Right renal cortex interstitium (tissue), 3 donors: ENCODE data around the gene ESPN. TPM values are rescaled to one million over a fixed set of nuclear protein-coding genes. Genes with fewer than 3 reads are reported as not detected.
"Not testable (repeated sequence)": the region's sequence is repeated elsewhere in the genome, so short reads cannot be mapped to it uniquely, and the experiment has no call there.

Experiments
- DNase-seq, 3 donors: peaks; one replicate each; pipeline ENCODE4 v3.0.0-alpha.2; 2013; ENCODE audit warnings: low read depth in 3 of 3, low spot score in 2 of 3
- polyA plus RNA-seq, 3 donors: library from polyadenylated mRNA; unstranded; fragments of 120-200 nt; gene quantifications; one replicate each; pipeline ENCODE4 v1.2.1, GENCODE V29; 2013; ENCODE audit not compliant: insufficient read length in 3 of 3

Gene ESPN
- polyA plus RNA-seq, 3 donors: 10.4 to 14.4 (median 12.2) TPM

- no peak for DNase-seq
These were observed 1.8 kb downstream of the ESPN start for GRCh38 chr1:6426277-6426971.

- DNase-seq: no peak
These were observed 2.4 kb downstream of the ESPN start for GRCh38 chr1:6426972-6427350.

DNA sequence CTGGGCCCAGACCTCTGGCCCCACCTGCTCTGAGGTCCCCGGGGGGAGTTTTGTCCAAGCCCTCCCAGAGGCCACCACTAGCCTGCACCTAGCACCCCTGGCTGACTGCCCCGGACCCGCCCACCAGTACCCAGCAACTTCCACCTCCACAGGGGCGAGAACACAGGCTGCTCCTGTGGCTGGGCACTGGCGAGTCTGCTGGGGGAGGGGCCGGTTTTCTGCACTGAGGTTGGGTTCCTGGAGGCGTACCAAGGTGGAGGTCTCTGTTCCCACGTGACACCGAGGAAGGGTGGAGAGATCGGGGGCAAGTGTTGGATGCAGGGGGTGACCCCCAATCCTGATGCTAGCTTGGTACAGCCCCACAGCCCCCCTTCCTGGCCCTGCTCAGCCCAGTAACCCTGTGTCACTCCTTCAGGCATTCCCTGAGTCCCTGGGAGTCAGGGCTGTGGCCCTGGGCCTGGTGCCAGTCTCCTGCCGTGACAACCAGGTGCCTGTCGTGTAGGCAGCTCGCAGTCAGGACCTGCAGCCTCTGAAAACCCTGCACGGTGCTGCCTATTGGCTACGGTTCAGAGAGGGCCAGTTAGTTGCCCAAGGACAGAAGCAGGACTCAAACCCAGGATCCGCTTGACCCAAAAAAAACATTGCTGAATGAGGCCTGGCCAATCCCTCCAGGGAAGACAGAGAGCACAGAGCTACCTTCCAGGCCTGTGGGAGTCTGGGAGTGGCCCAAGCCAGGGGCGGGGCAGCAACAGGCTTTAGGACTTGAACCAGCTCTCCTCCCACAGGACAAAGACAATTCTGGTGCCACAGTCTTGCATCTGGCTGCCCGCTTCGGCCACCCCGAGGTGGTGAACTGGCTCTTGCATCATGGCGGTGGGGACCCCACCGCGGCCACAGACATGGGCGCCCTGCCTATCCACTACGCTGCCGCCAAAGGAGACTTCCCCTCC lies 3.1 kb downstream of the ESPN start:
- no peak for DNase-seq

DNA sequence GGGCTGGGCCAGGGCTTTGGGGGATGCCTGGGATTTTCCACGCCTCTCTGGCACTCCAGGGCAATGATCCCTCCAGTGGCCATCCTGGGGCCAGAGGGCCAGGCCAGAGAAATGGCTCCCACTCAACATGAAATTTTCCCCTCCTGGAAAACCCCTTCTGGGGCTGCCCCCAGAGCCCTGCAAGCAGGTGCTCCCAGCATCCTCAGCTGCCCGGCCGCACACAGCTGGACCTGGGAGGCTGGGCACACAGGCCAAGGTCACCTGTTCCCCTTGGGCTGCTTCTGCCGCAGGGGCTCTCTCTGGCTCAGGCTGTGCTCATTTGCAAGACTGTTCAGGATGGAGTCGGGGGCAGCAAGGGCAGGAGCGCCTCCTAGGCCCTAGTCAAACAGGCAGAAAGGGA lies 3.9 kb downstream of the ESPN start:
- DNase-seq: not testable (repeated sequence)

GRCh38 chr1:6429660-6430411 lies 5.3 kb downstream of the ESPN start:
- not testable (repeated sequence) for DNase-seq

DNA sequence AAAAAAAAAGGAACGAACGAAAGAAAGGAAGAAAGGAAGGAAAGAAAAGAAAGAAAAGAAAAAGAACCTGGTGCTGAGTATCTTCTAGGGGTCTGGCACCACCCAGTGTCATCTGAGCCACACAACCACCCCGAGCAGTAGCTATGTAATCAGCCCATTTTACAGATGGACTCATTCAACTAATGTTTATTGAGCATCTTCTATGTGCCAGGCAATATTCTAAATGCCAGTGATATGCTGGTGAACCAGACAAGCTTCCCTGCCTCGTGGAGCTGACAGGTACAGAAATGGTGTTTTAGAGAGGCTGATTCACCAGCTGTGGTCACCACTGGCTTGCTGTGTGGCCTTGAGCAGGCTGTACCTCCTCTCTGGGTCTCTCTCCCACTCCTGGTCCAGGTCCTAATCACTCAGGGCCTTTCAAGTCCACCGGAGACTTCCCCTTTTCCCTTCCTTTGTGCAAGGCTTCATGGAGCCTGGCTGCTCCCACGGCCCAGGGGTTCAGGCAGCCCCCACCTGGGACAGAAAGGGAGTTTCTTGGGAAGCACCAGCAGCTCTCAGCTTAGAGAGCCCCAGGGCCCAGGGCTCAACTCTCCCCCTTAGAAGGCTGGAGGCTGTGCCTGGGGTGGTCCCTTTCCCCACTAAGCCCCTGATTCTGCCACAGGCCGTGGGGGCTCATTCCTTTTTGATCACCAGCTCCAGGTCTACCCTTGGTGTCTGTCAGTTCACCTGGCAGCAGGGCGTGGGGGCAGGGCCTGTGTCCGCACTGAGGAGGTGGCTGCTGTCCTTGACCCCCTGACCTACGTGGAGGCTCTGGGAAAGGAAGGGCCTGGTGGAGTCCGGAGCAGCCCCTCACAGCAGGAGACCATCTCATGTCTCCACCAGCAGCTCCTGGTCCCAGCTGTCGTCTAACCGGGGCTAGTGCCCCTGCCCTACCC lies 7.3 kb downstream of the ESPN start:
- DNase-seq: not testable (repeated sequence)

DNA sequence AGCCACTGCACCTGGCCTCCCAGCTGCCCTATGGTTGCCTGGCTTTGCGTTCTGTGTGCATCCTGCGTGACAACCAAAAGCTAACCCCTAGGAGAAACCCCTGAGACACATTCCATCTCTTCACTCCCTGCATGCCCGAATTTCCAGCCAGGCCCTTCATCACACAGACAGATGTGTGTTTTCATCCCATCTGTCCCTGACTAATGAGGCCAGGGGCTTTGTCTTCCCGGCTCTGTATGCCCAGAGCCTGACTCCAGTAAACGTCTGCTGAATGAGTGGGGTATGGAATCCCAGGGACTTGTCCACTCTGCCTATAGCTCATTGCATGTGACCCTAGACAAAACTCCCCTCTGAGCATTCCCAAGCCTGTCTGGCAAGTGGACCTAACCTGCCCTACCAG lies 9.6 kb downstream of the ESPN start:
- no peak for DNase-seq

DNA sequence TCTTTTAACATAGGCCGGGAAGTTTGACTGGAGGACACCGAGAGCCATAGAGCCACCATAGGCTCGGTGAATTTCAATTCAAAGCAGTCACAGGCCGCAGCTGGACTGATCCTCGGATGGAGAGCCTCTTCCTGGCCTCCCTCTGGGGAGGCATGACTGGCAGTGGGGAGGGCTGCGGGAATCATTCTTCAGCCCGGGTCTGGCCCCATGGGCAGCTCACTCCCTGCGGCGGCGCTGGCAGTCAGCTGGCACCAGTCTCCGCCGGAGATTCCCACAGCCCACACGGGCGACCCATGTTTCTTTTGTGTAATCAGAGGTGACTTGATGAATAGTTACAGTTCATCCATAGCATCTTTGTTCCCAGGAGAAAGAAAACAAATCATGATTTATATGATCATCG lies 10.6 kb downstream of the ESPN start:
- DNase-seq: no peak

DNA sequence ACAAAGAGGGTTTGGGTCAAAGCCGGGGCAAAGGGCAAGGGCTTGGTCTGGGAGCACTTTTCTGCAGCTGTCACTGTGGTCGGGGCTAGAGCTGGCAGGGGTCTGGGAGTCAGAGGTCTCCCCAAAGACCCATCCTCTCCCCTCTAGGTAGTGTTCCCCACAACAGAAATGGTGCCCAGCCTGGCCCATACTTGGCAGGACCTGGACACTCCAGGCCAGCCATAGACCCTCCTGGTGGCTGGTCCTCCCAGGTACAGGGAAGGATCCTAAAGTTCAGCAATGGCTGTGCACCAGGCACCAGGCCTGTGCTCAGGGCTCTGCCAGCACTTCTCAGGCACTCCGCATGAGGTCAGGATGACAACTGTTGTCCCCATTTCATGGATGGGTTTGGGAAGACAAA lies 11.0 kb downstream of the ESPN start:
- DNase-seq: no peak

DNA sequence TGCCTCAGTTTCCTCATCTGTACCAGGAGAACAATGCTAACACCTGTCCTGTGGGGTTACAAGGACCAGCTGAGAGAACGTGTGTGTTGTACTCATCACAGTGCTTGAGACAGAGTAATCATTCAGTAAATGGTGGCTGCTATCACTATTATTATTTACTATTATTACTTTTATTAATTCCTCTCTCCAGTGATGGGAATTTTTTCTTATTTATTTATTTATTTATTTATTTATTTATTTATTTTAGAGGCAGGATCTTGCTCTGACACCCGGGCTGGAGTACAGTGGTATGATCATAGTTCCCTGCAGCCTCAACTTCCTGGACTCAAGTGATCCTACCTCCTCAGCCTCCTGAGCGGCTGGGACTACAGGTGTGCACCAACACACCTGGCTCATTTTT lies 11.7 kb downstream of the ESPN start:
- not testable (repeated sequence) for DNase-seq

DNA sequence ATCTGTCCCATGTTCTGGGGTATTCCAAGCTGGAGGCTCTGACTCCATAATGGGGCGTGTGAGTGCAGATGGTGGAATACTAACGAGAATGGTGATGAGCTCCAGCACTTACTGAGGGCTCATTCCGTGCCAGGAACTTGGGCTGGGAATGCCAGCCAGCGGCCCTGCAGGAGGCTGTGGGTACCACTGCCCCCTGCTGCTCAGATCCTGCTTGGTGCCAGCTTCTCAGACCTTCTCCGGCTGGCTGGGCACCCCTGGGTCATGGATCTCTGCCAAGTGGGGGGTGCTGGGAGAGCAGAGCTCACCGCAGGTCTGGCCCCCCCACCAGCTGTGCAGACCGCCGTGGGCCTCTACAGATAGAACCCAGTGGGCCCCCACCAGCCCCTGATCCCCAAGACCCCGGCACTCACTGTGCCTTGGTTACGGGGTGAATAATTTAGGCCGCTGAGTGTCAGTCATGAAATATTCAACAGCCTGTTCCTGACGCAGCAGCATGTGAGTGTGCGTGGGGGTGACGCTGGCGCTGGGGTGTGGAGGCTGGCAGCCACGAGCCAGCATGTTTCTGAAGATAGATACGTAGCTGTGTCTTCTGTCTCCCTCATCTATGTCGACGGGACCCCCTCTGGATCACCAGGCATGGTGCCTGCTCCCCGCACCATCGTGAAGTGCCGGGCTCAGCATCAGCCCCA lies 12.6 kb downstream of the ESPN start:
- DNase-seq: not testable (repeated sequence)

DNA sequence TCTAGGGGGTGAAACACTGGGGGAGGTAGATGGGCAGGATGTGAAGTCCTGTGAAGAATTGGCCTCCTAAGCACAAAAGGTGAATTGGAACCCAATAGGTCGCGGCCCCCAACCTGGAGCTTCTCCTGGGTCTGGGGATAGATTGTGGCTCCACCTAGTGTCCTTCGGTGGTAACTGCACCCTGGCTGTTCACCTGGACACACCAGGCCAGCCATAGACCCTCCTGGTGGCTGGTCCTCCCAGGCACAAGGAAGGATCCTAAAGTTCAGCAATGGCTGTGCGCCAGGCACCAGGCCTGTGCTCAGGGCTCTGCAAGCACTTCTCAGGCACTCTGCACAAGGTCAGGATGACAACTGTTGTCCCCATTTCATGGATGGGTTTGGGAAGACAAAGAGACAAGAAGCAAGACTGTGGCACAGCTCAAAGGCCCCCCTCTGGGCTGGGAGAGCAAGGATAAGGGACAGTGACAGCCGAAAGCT lies 13.5 kb downstream of the ESPN start:
- no peak for DNase-seq

- no peak for DNase-seq
These were observed 15.9 kb downstream of the ESPN start for GRCh38 chr1:6440198-6441126.

- no peak for DNase-seq
These were observed 17.0 kb downstream of the ESPN start for GRCh38 chr1:6441586-6441985.

GRCh38 chr1:6443339-6444115 lies 19.0 kb downstream of the ESPN start:
- DNase-seq: no peak

- DNase-seq: no peak
These were observed 19.8 kb downstream of the ESPN start for GRCh38 chr1:6444377-6444776.

GRCh38 chr1:6445062-6445763 lies 20.6 kb downstream of the ESPN start:
- DNase-seq: no peak
